Endothelial cell of umbilical vein (primary cell): Measurements from ENCODE around the gene TUBGCP2. TPM values are rescaled to one million over a fixed set of nuclear protein-coding genes. Genes with fewer than 3 reads are reported as not detected.

ENCODE experiments used
- BruUV-seq: library from RNA; stranded (reverse); fragments of 400-500 nt; replicated peaks from 2 replicates; lab custom pipeline; 2021; lab: Mats Ljungman, UMichigan
- CTCF ChIA-PET: fragments of 300-600, 350-600 bp; sonication (Branson Sonifier 250); formaldehyde crosslinking; loops from one replicate; lab custom pipeline; 2021; ENCODE audit warnings: antibody characterized with exemption, inconsistent platforms; lab: Charles Lee
- POLR2A ChIA-PET: fragments of 300-600, 350-600 bp; sonication (Branson Sonifier 250); formaldehyde crosslinking; loops from one replicate; lab custom pipeline; 2021; ENCODE audit warnings: antibody characterized with exemption, inconsistent platforms; lab: Charles Lee
- DNase-seq: peaks from one replicate; pipeline ENCODE4 v3.0.0-alpha.2; 2011; ENCODE audit warnings: low read depth, low spot score
- FAIRE-seq: peaks from 2 replicates; lab custom pipeline; 2011; peaks lifted over from hg19 to GRCh38; lab: Jason Lieb, UNC
- H2AFZ ChIP-seq: 2 replicates; pipeline ENCODE4 v1.6.0; 2012; ENCODE audit warnings: low read depth, low read length, control low read depth, inconsistent platforms
- H3K27ac ChIP-seq: 2 replicates; pipeline ENCODE4 v1.5.1; 2011; ENCODE audit warnings: low read depth, mild to moderate bottlenecking, control low read depth, low read length, moderate library complexity; ENCODE audit not compliant: insufficient read depth
- H3K27me3 ChIP-seq, 2 experiments: 2 replicates each; pipeline versions ENCODE4 v1.6.0 to v1.6.1; 2011; ENCODE audit warnings: low read length in 2 of 2, mixed read lengths in 1 of 2; ENCODE audit not compliant: control insufficient read depth in 2 of 2, insufficient read depth in 2 of 2
- H3K36me3 ChIP-seq, 2 experiments: 2 replicates in 1 of 2; 3 replicates in 1 of 2; pipeline ENCODE4 v1.5.1; 2011; ENCODE audit warnings: low read length in 2 of 2, mild to moderate bottlenecking in 1 of 2, moderate library complexity in 1 of 2; ENCODE audit not compliant: control insufficient read depth in 2 of 2, insufficient read depth in 2 of 2; ENCODE audit errors: extremely low read depth in 1 of 2
- H3K4me1 ChIP-seq: 3 replicates; pipeline ENCODE4 v1.5.1; 2011; ENCODE audit warnings: mild to moderate bottlenecking, low read length; ENCODE audit not compliant: control insufficient read depth, insufficient read depth; ENCODE audit errors: extremely low read depth
- H3K4me2 ChIP-seq: 2 replicates; pipeline ENCODE4 v1.6.1; 2011; ENCODE audit warnings: low read length, control low read depth, mixed read lengths; ENCODE audit not compliant: insufficient read depth
- H3K4me3 ChIP-seq, 3 experiments: fragments of 200-600 bp in 1 of 3; sonication (generic), shearing (Covaris generic) in 1 of 3; replicated peaks in 1 of 3; 2 replicates each; pipeline ENCODE4 v1.5.1; 2011 to 2016; ENCODE audit warnings: control low read depth in 3 of 3, low read length in 3 of 3, mild to moderate bottlenecking in 2 of 3, inconsistent platforms in 1 of 3, low read depth in 1 of 3, moderate library complexity in 1 of 3; ENCODE audit not compliant: insufficient read depth in 1 of 3
- H3K79me2 ChIP-seq: 2 replicates; pipeline ENCODE4 v1.6.0; 2012; ENCODE audit warnings: low read length, inconsistent platforms; ENCODE audit not compliant: control insufficient read depth, insufficient read depth
- H3K9ac ChIP-seq: replicated peaks from 2 replicates; pipeline ENCODE3; 2011; ENCODE audit warnings: low read length, control low read depth; ENCODE audit not compliant: insufficient read depth; ENCODE audit errors: extremely low read depth
- H3K9me1 ChIP-seq: replicated peaks from 3 replicates; pipeline ENCODE4 v1.6.0; 2011; ENCODE audit warnings: mild to moderate bottlenecking, low read length; ENCODE audit not compliant: control insufficient read depth, insufficient read depth; ENCODE audit errors: extremely low read depth
- H3K9me3 ChIP-seq: replicated peaks from 2 replicates; pipeline ENCODE4 v1.5.1; 2012; ENCODE audit warnings: low read length, inconsistent platforms; ENCODE audit not compliant: control insufficient read depth, insufficient read depth
- H4K20me1 ChIP-seq: replicated peaks from 2 replicates; pipeline ENCODE3; 2011; ENCODE audit warnings: mild to moderate bottlenecking, low read length; ENCODE audit not compliant: control insufficient read depth, insufficient read depth; ENCODE audit errors: extremely low read depth
- CTCF ChIP-seq, 2 donors: IDR thresholded peaks; 1 replicate in 1 of 2; 2 replicates in 1 of 2; pipeline ENCODE4 v1.5.1; 2011; ENCODE audit warnings: low read length in 2 of 2, mild to moderate bottlenecking in 2 of 2, moderate library complexity in 2 of 2, control low read depth in 1 of 2, inconsistent platforms in 1 of 2, low read depth in 1 of 2; ENCODE audit not compliant: insufficient read depth in 1 of 2; ENCODE audit errors: extremely low read depth in 1 of 2
- EZH2 ChIP-seq: IDR thresholded peaks from 2 replicates; pipeline ENCODE4 v1.6.1; 2012; ENCODE audit warnings: borderline replicate concordance, low read depth, mild to moderate bottlenecking, moderate library complexity, low read length, inconsistent platforms; ENCODE audit not compliant: severe bottlenecking
- FOS ChIP-seq: IDR thresholded peaks from 2 replicates; pipeline ENCODE4 v1.6.1; 2011; ENCODE audit warnings: mild to moderate bottlenecking, low read length, moderate library complexity, borderline replicate concordance; ENCODE audit not compliant: insufficient read depth
- GATA2 ChIP-seq: IDR thresholded peaks from 2 replicates; pipeline ENCODE4 v1.7.0; 2011; ENCODE audit warnings: low read depth, mild to moderate bottlenecking, moderate library complexity, mixed read lengths, low read length; ENCODE audit not compliant: insufficient read length, insufficient read depth
- JUN ChIP-seq: IDR thresholded peaks from 2 replicates; pipeline ENCODE4 v1.6.1; 2011; ENCODE audit warnings: borderline replicate concordance, low read depth; ENCODE audit not compliant: insufficient read length, insufficient read depth
- MAX ChIP-seq: IDR thresholded peaks from 2 replicates; pipeline ENCODE4 v1.6.1; 2011; ENCODE audit not compliant: insufficient read depth, insufficient read length
- MYC ChIP-seq: IDR thresholded peaks from one replicate; pipeline ENCODE4 v1.6.1; 2011; ENCODE audit warnings: mild to moderate bottlenecking, low read depth, low read length
- POLR2A ChIP-seq: IDR thresholded peaks from 2 replicates; pipeline ENCODE4 v1.6.1; 2012; ENCODE audit warnings: low read depth, mild to moderate bottlenecking, control low read depth, low read length
- POLR2AphosphoS5 ChIP-seq: IDR thresholded peaks from 2 replicates; pipeline ENCODE4 v1.6.1; 2012; ENCODE audit warnings: low read depth, mild to moderate bottlenecking, control low read depth, low read length, moderate library complexity; ENCODE audit not compliant: insufficient read depth
- dilution Hi-C: fragments of 300-500 bp; cut with MboI; formaldehyde crosslinking; loops from one replicate; pipeline ENCODE4 v1.15.0; 2019; ENCODE audit warnings: low sequenced_read_pairs; ENCODE audit not compliant: extremely low pct_ligation_motif_present
- intact Hi-C: fragments of 100-400 bp; cut with micrococcal nuclease; formaldehyde crosslinking; loops from one replicate; pipeline ENCODE4 v1.10.0; 2022
- polyA plus RNA-seq, 4 experiments: library from polyadenylated mRNA; depleted of rRNA in 3 of 4; stranded (reverse) in 3 of 4; unstranded in 1 of 4; fragments of >200 nt; gene quantifications; 2 replicates each; pipeline versions ENCODE4 v1.2.1 to v1.2.3, GENCODE V29; 2011 to 2012; ENCODE audit warnings: missing spikeins in 1 of 4
- total RNA-seq: library from RNA; stranded (reverse); gene quantifications from 2 replicates; pipeline ENCODE4 v1.2.3, GENCODE V29; 2021

The TUBGCP2 gene
- total and polyA plus RNA-seq, 2 donors (not counting 3 experiments of a cell fraction or from before 2014, with no cell fraction given), result 37.1 to 53.1 TPM

- intact Hi-C loops (no loop called here), dilution Hi-C loops (no loop called here)
- CTCF ChIA-PET, result interaction anchor here (0.6 kb wide), 1 partner anchor 29 kb away, joined by 4 read pairs; no protein-coding TSS in a partner anchor
- TF ChIP-seq POLR2A (no peak), MYC (no peak), JUN (no peak), FOS (no peak)
- POLR2A ChIA-PET, result no interaction called here
- Histone ChIP-seq H3K27ac (no peak overlapping the region), H3K36me3 (no peaks in the 10 kb centered on the region), H3K9me1 (no peaks in the 10 kb centered on the region), H3K4me1 (no peaks in the 10 kb centered on the region), H2AFZ (no peak overlapping the region), H4K20me1 (no peaks in the 10 kb centered on the region), H3K4me2 (no peak overlapping the region), H3K27me3 (peaks cover 26 to 39% of the 10 kb centered on the region in 2 experiments), H3K4me3 (no peak overlapping the region), H3K79me2 (no peaks in the 10 kb centered on the region), H3K9me3 (no peaks in the 10 kb centered on the region), H3K9ac (no peak overlapping the region)
- DNase-seq (no peak), FAIRE-seq (no peak)
- no TSS peak for BruUV-seq
Measured at GRCh38 chr10:133239990-133240389, 68.7 kb downstream of the TUBGCP2 start.

GRCh38 chr10:133238466-133238804 lies 70.2 kb downstream of the TUBGCP2 start:
- H3K4me2 ChIP-seq, result no peak overlapping the region
- ChIA-PET CTCF (no interaction called here), POLR2A (no interaction called here)
- H3K9ac ChIP-seq, result no peak overlapping the region
- BruUV-seq, result no TSS peak
- no peak for FAIRE-seq
- H3K4me3 ChIP-seq, result no peak overlapping the region
- dilution Hi-C loops (no loop called here), intact Hi-C loops (no loop called here)
- no peaks in the 10 kb centered on the region for H3K79me2 ChIP-seq
- H3K36me3 ChIP-seq, result no peaks in the 10 kb centered on the region
- H3K9me1 ChIP-seq, result no peaks in the 10 kb centered on the region
- no peak overlapping the region for H3K27ac ChIP-seq
- no peaks in the 10 kb centered on the region for H3K9me3 ChIP-seq
- no peak for DNase-seq
- TF ChIP-seq JUN (no peak), MYC (no peak), POLR2AphosphoS5 (no peak), FOS (no peak), EZH2 (no peak), CTCF (IDR thresholded peaks at IDR 0.05; ENCODE audit: extremely low read depth in 1 of 2, insufficient read depth in 1 of 2, low read depth in 1 of 2, low read length in 2 of 2) (no peak), POLR2A (no peak), GATA2 (no peak), MAX (no peak)
- H4K20me1 ChIP-seq, result no peaks in the 10 kb centered on the region
- H3K27me3 ChIP-seq, result peaks cover 26 to 43% of the 10 kb centered on the region in 2 experiments
- H2AFZ ChIP-seq, result no peak overlapping the region
- H3K4me1 ChIP-seq, result no peaks in the 10 kb centered on the region
